NCI-H2107 treated with DMSO at 0.1 percent for 48 hours (cell line): ENCODE data around the gene SCFD2.

ENCODE experiments used
- DNase-seq: peaks from one replicate; lab custom pipeline; 2025; ENCODE audit not compliant: unreplicated experiment; lab: John Stamatoyannopoulos, UW

SCFD2 gene

GRCh38 chr4:53113431-53114225, 252.2 kb downstream of the SCFD2 start:
- DNase-seq, result no peak

GRCh38 chr4:53105313-53105712, 260.5 kb downstream of the SCFD2 start:
- no peak for DNase-seq

- DNase-seq, result no peak
These were observed 262.4 kb downstream of the SCFD2 start for GRCh38 chr4:53103481-53103880.

- no peak for DNase-seq
These were observed 264.7 kb downstream of the SCFD2 start for GRCh38 chr4:53101191-53101581.

GRCh38 chr4:53100501-53101190, 265.2 kb downstream of the SCFD2 start:
- no peak for DNase-seq

- DNase-seq, result no peak
These were observed 267.2 kb downstream of the SCFD2 start for GRCh38 chr4:53098681-53099121.

- no peak for DNase-seq
These were observed 271.8 kb downstream of the SCFD2 start for GRCh38 chr4:53094040-53094439.

- DNase-seq, result no peak
These were observed 275.7 kb downstream of the SCFD2 start for GRCh38 chr4:53089936-53090729.

GRCh38 chr4:53088152-53088551, 277.7 kb downstream of the SCFD2 start:
- DNase-seq, result no peak

- no peak for DNase-seq
These were observed 289.4 kb downstream of the SCFD2 start for GRCh38 chr4:53076374-53076958.

- DNase-seq, result no peak
These were observed 290.6 kb downstream of the SCFD2 start for GRCh38 chr4:53075162-53075785.

GRCh38 chr4:53068755-53069330, 297.0 kb downstream of the SCFD2 start:
- no peak for DNase-seq

GRCh38 chr4:53067125-53067802, 298.6 kb downstream of the SCFD2 start:
- no peak for DNase-seq

GRCh38 chr4:53066155-53066554, 299.7 kb downstream of the SCFD2 start:
- no peak for DNase-seq

- no peak for DNase-seq
These were observed 301.3 kb downstream of the SCFD2 start for GRCh38 chr4:53064609-53065008.

- no peak for DNase-seq
These were observed 304.6 kb downstream of the SCFD2 start for GRCh38 chr4:53061091-53061850.

- no peak for DNase-seq
These were observed 305.6 kb downstream of the SCFD2 start for GRCh38 chr4:53060278-53060677.

GRCh38 chr4:53059871-53060270, 306.0 kb downstream of the SCFD2 start:
- no peak for DNase-seq

- no peak for DNase-seq
These were observed 306.6 kb downstream of the SCFD2 start for GRCh38 chr4:53059256-53059655.
